Fibroblast of skin of left biceps (primary cell): ENCODE data around the gene OR2T3.
"Not testable (repeated sequence)": the region's sequence is repeated elsewhere in the genome, so short reads cannot be mapped to it uniquely, and the experiment has no call there.

Experiments used
- DNase-seq, 2 experiments: peaks; one replicate each; pipeline ENCODE4 v3.0.0-alpha.2; 2013; ENCODE audit warnings: low read depth in 2 of 2

The OR2T3 gene

DNA sequence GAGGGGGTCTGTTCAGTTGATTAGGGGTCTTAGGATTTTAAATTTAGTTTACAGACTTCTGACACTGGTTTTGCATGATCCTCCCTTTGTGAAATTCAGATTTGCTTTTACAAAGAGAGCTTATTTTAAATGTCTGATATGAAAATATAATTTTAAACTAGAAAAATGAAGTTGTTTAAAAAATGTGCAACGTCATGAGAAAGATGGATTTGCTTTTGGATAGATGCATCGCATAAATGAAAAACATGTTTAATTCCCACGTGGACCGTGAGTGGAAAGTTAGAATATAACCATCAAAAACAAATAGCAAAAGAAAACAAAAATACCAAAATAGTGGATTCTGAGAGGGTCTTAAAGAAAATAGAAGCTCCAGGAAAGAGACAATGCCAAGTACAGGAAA is 2.0 kb upstream of the OR2T3 start:
- no peak for DNase-seq

DNA sequence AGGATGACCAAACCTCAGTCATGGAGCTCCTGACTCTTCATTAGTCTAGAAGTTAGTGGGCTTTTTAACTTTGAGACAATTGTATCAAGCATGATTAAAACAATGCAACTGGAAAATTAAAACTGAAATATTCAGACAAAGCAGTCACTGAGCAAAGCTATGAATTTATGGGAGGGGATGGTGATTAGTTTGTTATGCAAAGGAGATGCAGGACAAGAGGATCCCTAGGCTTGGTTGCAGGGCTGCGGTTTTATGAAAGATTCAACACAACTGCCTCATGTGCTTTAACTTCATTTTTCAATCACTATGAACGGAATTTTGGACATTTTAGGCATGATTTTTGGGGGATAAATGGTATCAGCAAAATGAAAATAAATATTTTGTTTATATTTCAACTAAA is 1.0 kb upstream of the OR2T3 start:
- DNase-seq, result not testable (repeated sequence)

DNA sequence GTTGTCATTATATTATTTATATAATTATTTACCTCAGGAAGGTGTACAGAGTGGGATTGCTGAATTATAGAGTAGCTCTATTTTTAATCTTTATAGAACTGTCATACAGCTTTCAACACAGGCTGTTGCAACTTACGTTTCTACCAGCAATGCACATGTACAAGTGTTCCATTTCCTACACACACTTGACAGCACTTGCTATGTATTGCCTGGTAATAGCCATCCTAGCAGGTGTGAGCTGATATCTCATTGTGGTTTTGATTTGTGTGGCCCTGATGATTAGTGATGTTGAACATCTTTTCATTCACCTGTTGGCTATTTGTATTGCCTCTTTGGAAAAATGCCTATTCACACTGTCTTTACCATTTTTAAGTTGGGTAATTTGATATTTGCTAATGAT is 2.5 kb downstream of the OR2T3 start:
- DNase-seq, result not testable (repeated sequence)

DNA sequence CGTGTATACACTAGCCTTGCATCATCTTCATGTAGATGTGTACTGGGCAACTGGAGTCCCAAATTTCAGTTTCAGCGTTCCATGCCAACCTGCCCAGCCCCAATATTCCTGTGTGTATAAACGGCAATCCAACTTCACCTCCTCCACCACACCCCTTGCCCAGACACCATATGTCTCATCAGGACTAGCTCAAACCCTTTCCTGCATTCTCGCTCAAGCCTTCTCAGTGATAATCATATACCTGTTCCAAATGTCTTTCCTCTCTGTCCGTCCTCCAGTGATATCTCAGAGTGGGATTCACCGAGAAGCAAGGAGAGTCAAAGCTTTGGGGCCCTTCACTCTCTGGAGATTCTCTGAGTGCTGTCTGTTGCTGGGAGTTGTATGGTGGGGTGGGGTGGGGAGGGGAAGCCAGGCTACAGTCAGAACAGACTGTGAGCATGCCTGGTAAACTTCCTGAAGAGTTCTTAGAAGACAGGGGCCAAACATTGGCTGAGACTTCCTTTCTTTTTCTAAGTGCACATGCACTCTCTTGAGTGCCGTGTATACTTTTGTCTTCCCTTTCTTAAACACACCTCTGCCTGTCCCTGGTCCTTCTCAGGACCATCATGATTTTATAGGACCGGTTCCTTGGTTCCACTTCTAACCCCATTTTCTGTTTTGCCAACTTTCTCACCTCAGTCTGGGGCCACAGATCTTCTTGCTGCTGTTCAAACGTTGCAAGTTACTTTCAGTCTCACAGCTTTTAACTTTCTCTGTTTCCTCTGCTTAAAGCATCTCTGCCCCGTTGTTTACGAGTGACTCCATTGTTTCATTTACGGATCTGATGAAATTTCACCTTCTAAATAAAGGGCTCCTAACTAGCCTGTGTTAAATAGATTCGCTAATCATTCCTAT is 8.8 kb downstream of the OR2T3 start:
- not testable (repeated sequence) for DNase-seq

DNA sequence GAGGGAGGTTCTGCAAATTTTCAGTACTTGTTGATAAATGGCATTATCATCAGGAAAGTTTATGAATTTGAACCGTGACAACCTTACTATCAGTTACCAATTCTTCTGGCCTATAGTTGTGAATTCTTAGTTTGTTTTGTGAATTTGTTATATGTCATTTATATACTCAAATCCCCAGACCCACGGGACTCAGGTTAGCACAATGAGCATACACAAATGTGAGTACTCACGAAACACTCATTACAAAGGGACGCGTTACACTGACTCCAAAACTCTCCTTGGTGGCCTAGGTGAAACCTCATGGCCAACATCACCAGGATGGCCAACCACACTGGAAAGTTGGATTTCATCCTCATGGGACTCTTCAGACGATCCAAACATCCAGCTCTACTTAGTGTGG is 15.1 kb downstream of the OR2T3 start, which contains the start of gene OR2T5:
Gene OR2T5 (plus strand): TSS at position 301 of the 400 bp plus-strand sequence. CDS start 0 bp downstream, at position 301.
- not testable (repeated sequence) for DNase-seq

DNA sequence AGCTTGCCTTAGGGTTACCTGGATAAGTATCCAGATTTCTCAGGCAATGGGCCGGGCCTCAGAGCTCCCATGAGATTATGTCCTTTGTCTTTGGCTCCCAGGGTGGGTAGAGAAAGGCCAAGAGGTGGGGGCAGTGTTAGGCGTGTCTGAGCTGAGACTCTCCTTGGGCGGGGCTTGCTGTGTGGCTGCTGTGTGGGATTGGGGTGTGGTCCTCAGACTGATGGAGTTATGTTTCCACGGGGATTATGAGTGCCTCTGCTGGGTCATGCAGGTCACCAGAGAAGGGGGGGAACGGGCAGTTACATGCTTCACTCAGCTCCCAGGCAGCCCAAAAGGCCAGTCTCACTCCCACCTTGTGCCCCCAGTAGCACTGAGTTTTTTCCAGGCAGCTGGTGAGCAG is 23.5 kb downstream of the OR2T3 start:
- DNase-seq, result not testable (repeated sequence)

DNA sequence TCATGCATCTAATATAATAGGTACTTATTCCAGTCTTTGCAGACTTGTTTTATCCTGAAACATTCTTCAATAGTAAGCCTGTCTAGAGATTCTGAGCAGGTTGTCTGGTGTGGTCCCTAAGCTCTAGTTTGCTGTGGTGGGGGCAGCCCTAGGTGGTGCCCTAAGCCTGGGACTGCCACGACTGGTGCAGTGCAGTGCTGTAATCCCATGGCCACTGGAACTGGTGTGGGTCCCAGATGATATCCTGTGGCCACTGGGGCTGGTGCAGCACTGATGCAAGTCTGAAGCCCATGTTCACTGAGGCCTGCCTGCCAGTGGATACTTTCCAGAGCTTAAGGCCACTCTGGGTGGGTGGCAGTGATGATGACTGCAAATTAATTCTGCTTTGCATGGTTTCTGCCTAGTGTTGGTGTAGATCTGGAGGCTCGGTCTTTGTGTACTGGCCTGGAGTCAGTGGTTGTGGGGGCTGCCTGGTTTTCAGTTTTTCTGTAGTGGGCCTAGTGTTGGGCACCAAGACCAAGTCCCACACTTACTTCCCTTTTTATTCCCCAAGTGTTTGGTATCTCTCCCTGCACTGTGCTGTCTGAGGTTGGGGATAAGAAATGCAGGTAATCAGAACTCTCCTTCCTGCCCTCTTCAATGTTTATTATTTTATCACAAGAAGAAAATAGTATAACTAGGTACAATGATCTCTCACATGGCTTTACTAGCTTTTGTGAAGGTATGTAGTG is 27.3 kb downstream of the OR2T3 start:
- not testable (repeated sequence) for DNase-seq

DNA sequence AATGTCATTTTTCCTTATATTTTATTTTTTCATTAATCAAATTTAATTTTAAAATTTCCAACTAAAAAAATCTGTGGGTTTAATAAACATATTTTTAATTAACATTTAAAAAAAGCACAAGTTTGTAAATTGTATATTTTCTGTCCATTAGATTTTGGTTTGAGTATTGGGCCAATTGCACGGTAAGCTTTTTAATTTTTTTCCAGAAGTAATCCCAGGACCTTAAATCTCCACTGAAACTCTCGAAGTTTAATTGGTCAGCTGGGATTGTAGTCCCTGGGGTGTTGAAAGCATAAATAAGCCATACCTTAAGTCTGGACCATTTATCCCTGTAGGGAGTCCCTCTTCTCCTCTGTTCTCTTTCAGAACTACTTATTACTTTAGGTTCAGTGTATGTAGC is 34.6 kb downstream of the OR2T3 start, which contains the start of gene OR2G6:
Gene OR2G6 (plus strand): TSS at position 301 of the 400 bp plus-strand sequence. CDS start 13,574 bp downstream, outside the sequence.
- not testable (repeated sequence) for DNase-seq

DNA sequence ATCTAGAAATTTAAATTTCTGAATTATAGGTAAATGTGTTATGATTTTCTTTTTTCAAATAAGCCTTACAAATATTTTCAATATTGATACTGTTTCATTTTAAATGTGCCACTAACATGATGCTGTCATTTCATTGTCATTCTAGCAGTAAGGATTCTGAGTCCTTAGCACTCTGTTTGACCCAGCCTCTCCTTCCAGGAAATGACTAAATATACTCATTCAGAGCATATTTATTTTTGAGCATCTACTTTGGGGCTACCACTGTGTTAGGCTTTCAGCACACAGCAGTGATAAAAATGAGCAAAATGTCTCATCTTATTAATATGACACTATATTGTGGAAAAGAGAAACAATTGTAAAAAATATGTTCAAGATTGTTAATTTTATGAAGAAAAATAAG is 37.1 kb downstream of the OR2T3 start:
- DNase-seq, result not testable (repeated sequence)

DNA sequence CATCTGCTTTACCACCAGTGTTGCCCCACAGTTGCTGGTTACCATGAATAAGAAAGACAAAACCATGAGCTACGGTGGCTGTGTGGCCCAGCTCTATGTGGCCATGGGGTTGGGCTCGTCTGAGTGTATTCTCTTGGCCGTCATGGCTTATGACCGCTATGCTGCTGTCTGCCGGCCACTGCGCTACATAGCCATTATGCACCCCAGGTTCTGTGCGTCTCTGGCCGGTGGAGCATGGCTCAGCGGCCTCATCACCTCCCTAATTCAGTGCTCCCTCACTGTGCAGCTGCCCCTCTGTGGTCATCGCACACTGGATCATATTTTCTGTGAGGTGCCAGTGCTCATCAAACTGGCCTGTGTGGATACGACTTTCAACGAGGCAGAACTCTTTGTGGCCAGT is 48.7 kb downstream of the OR2T3 start:
- no peak for DNase-seq
